Endothelial cell of umbilical vein (primary cell): ENCODE results near the gene PFN3. TPM values are rescaled to one million over a fixed set of nuclear protein-coding genes. Genes with fewer than 3 reads are reported as not detected.

Source experiments
- BruUV-seq: library from RNA; stranded (reverse); fragments of 400-500 nt; replicated peaks from 2 replicates; lab custom pipeline; 2021; lab: Mats Ljungman, UMichigan
- CTCF ChIA-PET: fragments of 300-600, 350-600 bp; sonication (Branson Sonifier 250); formaldehyde crosslinking; loops from one replicate; lab custom pipeline; 2021; ENCODE audit warnings: antibody characterized with exemption, inconsistent platforms; lab: Charles Lee
- POLR2A ChIA-PET: fragments of 300-600, 350-600 bp; sonication (Branson Sonifier 250); formaldehyde crosslinking; loops from one replicate; lab custom pipeline; 2021; ENCODE audit warnings: antibody characterized with exemption, inconsistent platforms; lab: Charles Lee
- DNase-seq: peaks from one replicate; pipeline ENCODE4 v3.0.0-alpha.2; 2011; ENCODE audit warnings: low read depth, low spot score
- FAIRE-seq: peaks from 2 replicates; lab custom pipeline; 2011; peaks lifted over from hg19 to GRCh38; lab: Jason Lieb, UNC
- H2AFZ ChIP-seq: 2 replicates; pipeline ENCODE4 v1.6.0; 2012; ENCODE audit warnings: low read depth, low read length, control low read depth, inconsistent platforms
- H3K27ac ChIP-seq: 2 replicates; pipeline ENCODE4 v1.5.1; 2011; ENCODE audit warnings: low read depth, mild to moderate bottlenecking, control low read depth, low read length, moderate library complexity; ENCODE audit not compliant: insufficient read depth
- H3K27me3 ChIP-seq, 2 experiments: 2 replicates each; pipeline versions ENCODE4 v1.6.0 to v1.6.1; 2011; ENCODE audit warnings: low read length in 2 of 2, mixed read lengths in 1 of 2; ENCODE audit not compliant: control insufficient read depth in 2 of 2, insufficient read depth in 2 of 2
- H3K36me3 ChIP-seq, 2 experiments: 2 replicates in 1 of 2; 3 replicates in 1 of 2; pipeline ENCODE4 v1.5.1; 2011; ENCODE audit warnings: low read length in 2 of 2, mild to moderate bottlenecking in 1 of 2, moderate library complexity in 1 of 2; ENCODE audit not compliant: control insufficient read depth in 2 of 2, insufficient read depth in 2 of 2; ENCODE audit errors: extremely low read depth in 1 of 2
- H3K4me1 ChIP-seq: 3 replicates; pipeline ENCODE4 v1.5.1; 2011; ENCODE audit warnings: mild to moderate bottlenecking, low read length; ENCODE audit not compliant: control insufficient read depth, insufficient read depth; ENCODE audit errors: extremely low read depth
- H3K4me2 ChIP-seq: 2 replicates; pipeline ENCODE4 v1.6.1; 2011; ENCODE audit warnings: low read length, control low read depth, mixed read lengths; ENCODE audit not compliant: insufficient read depth
- H3K4me3 ChIP-seq, 3 experiments: fragments of 200-600 bp in 1 of 3; sonication (generic), shearing (Covaris generic) in 1 of 3; replicated peaks in 1 of 3; 2 replicates each; pipeline ENCODE4 v1.5.1; 2011 to 2016; ENCODE audit warnings: control low read depth in 3 of 3, low read length in 3 of 3, mild to moderate bottlenecking in 2 of 3, inconsistent platforms in 1 of 3, low read depth in 1 of 3, moderate library complexity in 1 of 3; ENCODE audit not compliant: insufficient read depth in 1 of 3
- H3K79me2 ChIP-seq: 2 replicates; pipeline ENCODE4 v1.6.0; 2012; ENCODE audit warnings: low read length, inconsistent platforms; ENCODE audit not compliant: control insufficient read depth, insufficient read depth
- H3K9ac ChIP-seq: replicated peaks from 2 replicates; pipeline ENCODE3; 2011; ENCODE audit warnings: low read length, control low read depth; ENCODE audit not compliant: insufficient read depth; ENCODE audit errors: extremely low read depth
- H3K9me1 ChIP-seq: replicated peaks from 3 replicates; pipeline ENCODE4 v1.6.0; 2011; ENCODE audit warnings: mild to moderate bottlenecking, low read length; ENCODE audit not compliant: control insufficient read depth, insufficient read depth; ENCODE audit errors: extremely low read depth
- H3K9me3 ChIP-seq: replicated peaks from 2 replicates; pipeline ENCODE4 v1.5.1; 2012; ENCODE audit warnings: low read length, inconsistent platforms; ENCODE audit not compliant: control insufficient read depth, insufficient read depth
- H4K20me1 ChIP-seq: replicated peaks from 2 replicates; pipeline ENCODE3; 2011; ENCODE audit warnings: mild to moderate bottlenecking, low read length; ENCODE audit not compliant: control insufficient read depth, insufficient read depth; ENCODE audit errors: extremely low read depth
- EZH2 ChIP-seq: IDR thresholded peaks from 2 replicates; pipeline ENCODE4 v1.6.1; 2012; ENCODE audit warnings: borderline replicate concordance, low read depth, mild to moderate bottlenecking, moderate library complexity, low read length, inconsistent platforms; ENCODE audit not compliant: severe bottlenecking
- MAX ChIP-seq: IDR thresholded peaks from 2 replicates; pipeline ENCODE4 v1.6.1; 2011; ENCODE audit not compliant: insufficient read depth, insufficient read length
- dilution Hi-C: fragments of 300-500 bp; cut with MboI; formaldehyde crosslinking; loops from one replicate; pipeline ENCODE4 v1.15.0; 2019; ENCODE audit warnings: low sequenced_read_pairs; ENCODE audit not compliant: extremely low pct_ligation_motif_present
- intact Hi-C: fragments of 100-400 bp; cut with micrococcal nuclease; formaldehyde crosslinking; loops from one replicate; pipeline ENCODE4 v1.10.0; 2022
- polyA plus RNA-seq, 4 experiments: library from polyadenylated mRNA; depleted of rRNA in 3 of 4; stranded (reverse) in 3 of 4; unstranded in 1 of 4; fragments of >200 nt; gene quantifications; 2 replicates each; pipeline versions ENCODE4 v1.2.1 to v1.2.3, GENCODE V29; 2011 to 2012; ENCODE audit warnings: missing spikeins in 1 of 4
- total RNA-seq: library from RNA; stranded (reverse); gene quantifications from 2 replicates; pipeline ENCODE4 v1.2.3, GENCODE V29; 2021

Gene PFN3
- total and polyA plus RNA-seq, 2 donors (not counting 3 experiments of a cell fraction or from before 2014, with no cell fraction given), result not detected

- H3K9me1 ChIP-seq, result no peaks in the 10 kb centered on the region
- ChIA-PET CTCF (interaction anchor here (1.1 to 5.8 kb wide), 11 partner anchors 7 to 260 kb away, joined by 3 to 64 read pairs (median 8); partner anchors contain the start of gene SLC34A1), POLR2A (interaction anchor here (0.9 kb wide), 1 partner anchor 62 kb away, joined by 3 read pairs; no protein-coding TSS in a partner anchor)
- H4K20me1 ChIP-seq, result no peaks in the 10 kb centered on the region
- intact Hi-C loops (no loop called here), dilution Hi-C loops (no loop called here)
- no TSS peak for BruUV-seq
- no peak for TF ChIP-seq MAX
- no peak for TF ChIP-seq EZH2
- H3K27ac ChIP-seq, result no peak overlapping the region
- H2AFZ ChIP-seq, result no peak overlapping the region
- H3K79me2 ChIP-seq, result no peaks in the 10 kb centered on the region
- no peak overlapping the region for H3K4me2 ChIP-seq
- peaks cover 19% of the 10 kb centered on the region for H3K4me1 ChIP-seq
- FAIRE-seq (peak; percentile 40), DNase-seq (no peak)
- no peaks in the 10 kb centered on the region for H3K36me3 ChIP-seq
- H3K27me3 ChIP-seq, result no peaks in the 10 kb centered on the region
- no peak overlapping the region for H3K4me3 ChIP-seq
- H3K9ac ChIP-seq, result no peak overlapping the region
- H3K9me3 ChIP-seq, result no peaks in the 10 kb centered on the region
Measured at GRCh38 chr5:177372034-177372896, 28.2 kb downstream of the PFN3 start.
